Tibial nerve (tissue), 4 donors: ENCODE measurements around the gene PLXNB2. TPM values are rescaled to one million over a fixed set of nuclear protein-coding genes. Genes with fewer than 3 reads are reported as not detected.

Experiments
- DNase-seq, 2 donors: peaks; one replicate each; pipeline ENCODE4 v3.0.0-alpha.2; 2019; ENCODE audit warnings: low spot score in 2 of 2
- H3K27ac ChIP-seq, 4 donors: fragments of 200-600 bp; sonication (generic) in 3 of 4; one replicate each; pipeline ENCODE4 v1.5.1; 2017 to 2019; ENCODE audit warnings: mild to moderate bottlenecking in 1 of 4
- H3K27me3 ChIP-seq, 2 donors: fragments of 200-600 bp; sonication (generic) in 1 of 2; one replicate each; pipeline versions ENCODE4 v1.5.1 to v1.6.0; 2017 to 2019
- H3K36me3 ChIP-seq, 3 donors: fragments of 200-600 bp; sonication (generic); one replicate each; pipeline ENCODE4 v1.5.1; 2018 to 2019
- H3K4me1 ChIP-seq, 4 donors: fragments of 200-600 bp; sonication (generic) in 3 of 4; one replicate each; pipeline ENCODE4 v1.5.1; 2017 to 2019
- H3K4me3 ChIP-seq, 4 donors: fragments of 200-600 bp; sonication (generic) in 3 of 4; one replicate each; pipeline ENCODE4 v1.5.1; 2017 to 2019; ENCODE audit warnings: mild to moderate bottlenecking in 1 of 4, moderate library complexity in 1 of 4
- H3K9me3 ChIP-seq, 4 donors: fragments of 200-600 bp; sonication (generic) in 3 of 4; one replicate each; pipeline ENCODE4 v1.5.1; 2017 to 2019
- EP300 ChIP-seq, 2 donors: sonication (generic); formaldehyde crosslinking; IDR thresholded peaks; one replicate each; pipeline ENCODE4 v1.6.1; 2017; ENCODE audit warnings: antibody characterized with exemption in 2 of 2, mild to moderate bottlenecking in 1 of 2
- POLR2A ChIP-seq, 2 donors: fragments of 450-650 bp; IDR thresholded peaks; one replicate each; pipeline ENCODE4 v1.6.1; 2017; ENCODE audit warnings: antibody characterized with exemption in 2 of 2, mild to moderate bottlenecking in 2 of 2, moderate library complexity in 2 of 2
- whole genome bisulfite sequencing, 2 donors: methylation state at CpG; one replicate each; pipeline ENCODE4 v1.1.5; 2018; 5-methylcytosine and 5-hydroxymethylcytosine counted together
- total RNA-seq, 4 donors: library from RNA; depleted of rRNA; stranded (reverse); fragments of >200 nt; gene quantifications; one replicate each; pipeline ENCODE4 v1.1.0, GENCODE V29; 2016
- TF ChIP-seq, protein P1 (sequence below), 5 experiments: fragments of 200-600 bp in 3 of 5; fragments of 450-650 bp in 2 of 5; sonication (generic) in 3 of 5; IDR thresholded peaks; one replicate each; pipeline ENCODE4 v1.5.1; 2016 to 2019; ENCODE audit warnings: antibody characterized with exemption in 5 of 5, mild to moderate bottlenecking in 3 of 5, moderate library complexity in 2 of 5

Gene PLXNB2
- total RNA-seq, 4 donors from 2014 or later: 135 to 193 (median 165) TPM

DNA sequence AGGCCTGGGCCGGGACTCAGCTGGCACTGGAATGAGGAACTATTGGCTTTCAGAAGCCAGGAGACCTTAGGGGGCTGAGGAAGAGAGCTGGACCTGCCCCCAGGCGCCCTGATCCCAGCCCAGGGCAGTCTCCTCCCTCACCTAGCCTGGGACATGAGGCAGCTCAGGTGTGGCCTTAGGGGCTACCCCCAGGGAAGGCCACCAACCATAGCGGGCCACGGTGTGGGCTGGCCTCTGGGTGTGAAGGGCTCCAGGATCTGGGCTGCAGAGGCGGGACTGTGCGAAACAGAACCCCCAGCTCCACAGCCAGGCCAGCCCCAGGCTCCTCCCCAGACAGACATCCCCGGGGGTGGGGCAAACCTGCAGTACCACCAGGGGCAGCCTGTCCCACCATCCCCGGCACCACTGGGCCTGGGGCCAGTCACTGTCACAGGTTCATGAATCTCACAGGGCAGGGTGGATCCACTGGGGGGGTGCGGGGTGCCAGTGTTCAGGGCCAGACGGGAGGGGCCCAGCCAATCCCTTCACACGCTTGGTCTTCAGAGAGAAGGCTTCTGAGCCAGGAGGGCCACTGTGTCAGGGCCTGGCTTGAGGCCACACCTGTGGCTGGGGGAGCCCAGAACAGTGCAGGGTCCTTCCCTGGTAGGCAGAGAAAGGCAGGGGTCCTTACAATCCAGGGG is 3.5 kb downstream of the PLXNB2 start:
- TF ChIP-seq EP300 (IDR thresholded peaks at IDR 0.05) (no peak), POLR2A (IDR thresholded peaks at IDR 0.05) (no peak)
- TF ChIP-seq, protein P1, sequence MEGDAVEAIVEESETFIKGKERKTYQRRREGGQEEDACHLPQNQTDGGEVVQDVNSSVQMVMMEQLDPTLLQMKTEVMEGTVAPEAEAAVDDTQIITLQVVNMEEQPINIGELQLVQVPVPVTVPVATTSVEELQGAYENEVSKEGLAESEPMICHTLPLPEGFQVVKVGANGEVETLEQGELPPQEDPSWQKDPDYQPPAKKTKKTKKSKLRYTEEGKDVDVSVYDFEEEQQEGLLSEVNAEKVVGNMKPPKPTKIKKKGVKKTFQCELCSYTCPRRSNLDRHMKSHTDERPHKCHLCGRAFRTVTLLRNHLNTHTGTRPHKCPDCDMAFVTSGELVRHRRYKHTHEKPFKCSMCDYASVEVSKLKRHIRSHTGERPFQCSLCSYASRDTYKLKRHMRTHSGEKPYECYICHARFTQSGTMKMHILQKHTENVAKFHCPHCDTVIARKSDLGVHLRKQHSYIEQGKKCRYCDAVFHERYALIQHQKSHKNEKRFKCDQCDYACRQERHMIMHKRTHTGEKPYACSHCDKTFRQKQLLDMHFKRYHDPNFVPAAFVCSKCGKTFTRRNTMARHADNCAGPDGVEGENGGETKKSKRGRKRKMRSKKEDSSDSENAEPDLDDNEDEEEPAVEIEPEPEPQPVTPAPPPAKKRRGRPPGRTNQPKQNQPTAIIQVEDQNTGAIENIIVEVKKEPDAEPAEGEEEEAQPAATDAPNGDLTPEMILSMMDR (IDR thresholded peaks at IDR 0.05): no peak
- WGBS, 2 donors: 22 to 45% methylated on average over 5 to 8 of the region's 11 CpGs
- H3K9me3 ChIP-seq: no peaks in the 10 kb centered on the region
- DNase-seq: no peak
- peak overlapping the region in 1 of 4 donors; percentile 13 for H3K4me3 ChIP-seq
- H3K4me1 ChIP-seq: peaks cover 8 to 87% (median 84%) of the 10 kb centered on the region in 4 donors
- peak overlapping the region; percentile 44 to 97 (median 89) for H3K27ac ChIP-seq
- no peaks in the 10 kb centered on the region for H3K27me3 ChIP-seq
- H3K36me3 ChIP-seq: no peaks in the 10 kb centered on the region

DNA sequence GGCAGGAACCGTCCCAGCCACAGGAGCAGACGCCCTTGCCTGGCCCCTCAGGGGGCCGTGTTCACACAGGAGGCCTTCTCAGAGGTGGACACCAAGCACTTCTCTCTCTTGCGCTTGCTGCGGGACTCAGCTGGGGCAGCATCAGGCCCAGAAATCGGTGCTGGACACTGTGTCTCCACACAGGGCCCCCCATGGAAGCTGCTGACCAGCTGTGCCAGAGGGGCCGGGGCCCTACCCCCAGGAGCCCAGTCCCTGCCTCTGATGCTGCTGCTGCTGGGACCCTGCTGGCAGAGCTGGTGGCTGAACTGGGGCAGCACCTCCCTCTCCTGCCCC is 4.0 kb downstream of the PLXNB2 start:
- peaks cover 8 to 87% (median 84%) of the 10 kb centered on the region in 4 donors for H3K4me1 ChIP-seq
- TF ChIP-seq, protein P1 (IDR thresholded peaks at IDR 0.05): no peak
- TF ChIP-seq EP300 (IDR thresholded peaks at IDR 0.05): no peak

DNA sequence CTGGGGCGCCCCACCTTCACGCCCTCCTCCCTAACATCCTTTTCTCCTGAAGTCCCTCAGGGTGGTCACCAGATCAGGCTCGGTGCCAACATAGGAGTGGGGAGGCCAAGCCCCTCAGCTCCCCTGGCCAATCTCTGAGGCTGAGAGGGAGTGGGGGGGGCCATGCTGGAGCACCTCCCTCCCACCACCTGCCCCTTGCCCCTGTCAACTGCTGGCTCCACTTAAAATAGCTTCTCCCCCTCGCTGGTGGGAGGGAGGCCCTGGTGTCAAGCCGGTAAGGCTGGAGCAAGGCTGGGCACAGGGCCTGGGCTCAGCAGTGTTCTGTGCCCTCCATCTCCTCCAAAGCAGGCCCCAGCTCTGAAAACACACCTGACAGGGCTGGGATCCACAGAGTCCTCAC is 4.9 kb downstream of the PLXNB2 start:
- H3K4me1 ChIP-seq: peaks cover 8 to 88% (median 86%) of the 10 kb centered on the region in 4 donors
- H3K9me3 ChIP-seq: no peaks in the 10 kb centered on the region
- H3K27ac ChIP-seq: peak overlapping the region; percentile 8 to 97 (median 89)
- H3K4me3 ChIP-seq: no peak overlapping the region
- TF ChIP-seq POLR2A (IDR thresholded peaks at IDR 0.05): no peak
- TF ChIP-seq EP300 (IDR thresholded peaks at IDR 0.05): no peak
- TF ChIP-seq, protein P1 (IDR thresholded peaks at IDR 0.05): no peak
- DNase-seq: no peak
- no peaks in the 10 kb centered on the region for H3K27me3 ChIP-seq
- WGBS, 2 donors: 60 to 61% methylated on average over 4 of the region's 5 CpGs
- H3K36me3 ChIP-seq: no peaks in the 10 kb centered on the region

More for the DNA sequence above, 4.0 kb downstream of the PLXNB2 start:
- DNase-seq: no peak
- Histone ChIP-seq H3K9me3 (no peaks in the 10 kb centered on the region), H3K36me3 (no peaks in the 10 kb centered on the region), H3K27me3 (no peaks in the 10 kb centered on the region), H3K27ac (peak overlapping the region; percentile 44 to 97 (median 89)), H3K4me3 (peak overlapping the region in 1 of 4 donors; percentile 13)
- whole genome bisulfite sequencing, 2 donors: 35 to 49% methylated on average over 5 of the region's 7 CpGs

DNA sequence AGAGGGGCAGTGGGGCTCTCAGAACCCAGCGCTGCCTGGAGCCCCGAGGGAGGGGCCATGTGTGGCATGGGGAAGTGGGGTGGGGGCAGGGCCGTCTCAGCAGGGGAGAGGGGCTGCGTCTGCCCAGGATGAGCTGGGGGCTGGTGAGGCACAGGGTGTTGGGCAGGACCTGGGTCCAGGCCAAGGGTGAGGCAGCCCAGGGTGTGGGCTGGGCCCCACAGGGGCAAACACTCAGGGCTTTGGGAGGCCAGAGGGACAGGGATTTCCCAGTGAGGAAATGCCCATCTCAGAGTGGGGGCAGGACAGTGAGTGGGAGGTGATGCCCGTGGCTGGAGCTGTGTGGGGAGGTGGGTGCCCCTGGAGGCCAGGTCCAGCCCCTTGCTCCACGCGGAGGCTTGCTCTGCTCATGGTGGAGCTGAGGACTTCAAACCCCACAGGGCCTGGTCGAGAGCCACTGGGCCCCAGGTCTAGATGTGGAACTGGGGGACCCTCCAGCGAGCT is 5.4 kb downstream of the PLXNB2 start:
- Histone ChIP-seq H3K9me3 (no peaks in the 10 kb centered on the region), H3K36me3 (no peaks in the 10 kb centered on the region), H3K4me1 (peaks cover 8 to 93% (median 90%) of the 10 kb centered on the region in 4 donors), H3K27ac (peak overlapping the region; percentile 8 to 97 (median 89)), H3K27me3 (no peaks in the 10 kb centered on the region), H3K4me3 (no peak overlapping the region)
- no peak for TF ChIP-seq POLR2A (IDR thresholded peaks at IDR 0.05)
- TF ChIP-seq, protein P1 (IDR thresholded peaks at IDR 0.05): no peak
- no peak for TF ChIP-seq EP300 (IDR thresholded peaks at IDR 0.05)
- DNase-seq: no peak
- 25 to 27% methylated on average over 7 to 9 of the region's 9 CpGs for WGBS, 2 donors

DNA sequence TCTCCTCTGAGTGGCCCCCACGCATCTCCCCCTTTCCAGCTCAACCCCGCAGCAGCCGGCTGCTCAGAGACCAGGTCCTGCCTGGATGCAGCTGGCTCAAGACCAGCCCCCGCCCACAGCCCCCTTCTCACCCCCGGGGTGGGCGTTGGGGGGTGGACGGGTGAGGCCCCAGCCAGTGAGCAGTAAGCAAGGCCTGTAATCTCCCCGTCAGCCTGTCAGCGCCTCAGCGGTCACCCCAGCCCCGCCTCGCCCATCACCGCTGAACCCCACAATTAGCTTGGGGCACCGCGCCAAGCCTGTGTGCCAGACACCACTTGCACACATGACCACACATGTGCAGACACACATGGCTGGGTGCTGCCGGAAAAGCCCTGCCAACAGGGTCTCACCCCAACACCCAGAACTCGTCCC is 5.9 kb downstream of the PLXNB2 start:
- H3K27ac ChIP-seq: peak overlapping the region; percentile 8 to 97 (median 89)
- H3K4me1 ChIP-seq: peaks cover 8 to 98% (median 95%) of the 10 kb centered on the region in 4 donors
- H3K4me3 ChIP-seq: no peak overlapping the region
- TF ChIP-seq POLR2A (IDR thresholded peaks at IDR 0.05): no peak
- no peak for TF ChIP-seq EP300 (IDR thresholded peaks at IDR 0.05)
- TF ChIP-seq, protein P1 (IDR thresholded peaks at IDR 0.05): no peak
- WGBS, 2 donors: 14 to 28% methylated on average over 3 to 13 of the region's 17 CpGs
- H3K27me3 ChIP-seq: no peaks in the 10 kb centered on the region
- no peak for DNase-seq
- no peaks in the 10 kb centered on the region for H3K36me3 ChIP-seq
- H3K9me3 ChIP-seq: no peaks in the 10 kb centered on the region
